Hematopoietic multipotent progenitor cell treated with erythropoietin and hydrocortisone succinate and interleukin-3 and kit ligand, for 8 days (in vitro differentiated cells): ENCODE measurements around the gene PDCD10.

ENCODE experiments used
- DNase-seq: peaks from one replicate; pipeline ENCODE4 v3.0.0-alpha.2; 2015

The PDCD10 gene

DNA sequence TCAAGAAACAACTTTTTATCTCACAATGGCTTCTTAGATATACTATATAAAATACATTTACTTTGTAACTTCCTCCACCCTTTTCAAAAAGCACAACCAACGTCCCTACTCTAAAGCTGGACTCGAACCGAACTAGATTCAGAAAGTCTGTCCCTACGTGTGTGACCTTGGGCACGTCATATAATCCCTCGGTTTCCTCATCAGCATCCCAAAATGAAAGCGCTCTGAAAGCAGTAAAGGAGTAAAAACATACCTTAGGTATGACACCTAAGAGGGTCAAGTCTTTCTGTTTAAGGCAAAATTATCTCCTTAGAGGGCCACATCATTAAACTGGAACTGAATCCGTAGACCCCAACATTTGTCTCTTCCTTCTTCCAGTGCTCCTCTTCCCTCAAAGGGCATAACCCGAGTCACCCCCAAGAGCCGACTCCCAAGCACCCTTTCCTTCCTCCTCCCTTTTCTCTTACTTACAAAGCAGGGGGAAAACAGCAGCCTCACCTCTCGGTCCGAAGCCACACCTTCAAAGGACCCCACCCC lies 663 bp downstream of the PDCD10 start:
- DNase-seq: peak; percentile 52

DNA sequence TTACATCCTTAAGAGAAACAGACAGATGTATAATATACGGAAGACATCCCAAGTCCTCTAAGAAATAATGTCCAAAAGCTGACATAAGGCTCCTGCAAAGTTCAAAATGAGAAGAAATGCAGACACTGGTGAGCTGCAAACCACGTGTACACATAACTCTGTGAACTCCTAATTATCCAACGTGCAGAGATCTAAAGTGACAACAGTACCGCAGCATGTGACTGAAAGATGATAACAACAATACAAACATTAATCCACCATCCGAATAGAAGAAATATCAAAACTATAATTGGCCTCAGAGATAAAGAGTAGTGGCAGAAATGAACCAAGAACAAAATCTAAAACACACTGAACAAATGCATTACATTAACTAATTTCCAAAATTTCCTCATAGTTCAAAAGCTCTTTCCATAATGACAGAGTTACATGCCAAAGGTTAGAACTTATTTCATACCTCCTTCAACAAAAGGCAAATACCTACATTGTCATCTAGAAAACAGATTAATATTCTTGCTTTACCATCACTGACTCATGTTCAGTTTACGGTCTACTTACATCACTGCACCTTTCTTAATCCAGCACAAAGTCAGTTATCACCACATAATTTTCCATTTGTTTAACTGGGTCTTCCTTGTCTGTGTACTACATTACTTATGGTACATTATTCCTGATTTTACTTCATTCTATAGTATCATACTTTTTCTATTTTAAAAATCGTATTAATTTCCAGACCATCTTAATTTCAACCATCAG lies 2.2 kb downstream of the PDCD10 start:
- DNase-seq: peak; percentile 45

DNA sequence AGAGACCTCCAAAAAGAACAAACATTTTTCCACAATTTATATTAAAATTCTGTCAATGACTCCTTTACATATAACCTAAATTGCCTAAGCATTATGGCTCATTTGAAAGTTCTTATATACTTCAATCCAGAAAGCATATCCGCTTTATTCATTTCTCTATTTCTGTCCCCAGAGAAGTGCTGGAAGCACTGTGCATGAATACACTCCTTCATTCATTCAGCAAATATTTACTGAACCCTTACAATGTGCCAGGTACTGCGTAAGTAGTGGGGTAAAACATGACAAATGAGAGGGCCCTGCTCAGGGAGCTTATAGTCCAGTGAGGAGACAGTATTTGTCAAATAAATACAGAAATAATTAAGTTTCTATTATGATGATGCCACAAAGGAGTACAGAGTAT lies 3.3 kb downstream of the PDCD10 start:
- DNase-seq: no peak

DNA sequence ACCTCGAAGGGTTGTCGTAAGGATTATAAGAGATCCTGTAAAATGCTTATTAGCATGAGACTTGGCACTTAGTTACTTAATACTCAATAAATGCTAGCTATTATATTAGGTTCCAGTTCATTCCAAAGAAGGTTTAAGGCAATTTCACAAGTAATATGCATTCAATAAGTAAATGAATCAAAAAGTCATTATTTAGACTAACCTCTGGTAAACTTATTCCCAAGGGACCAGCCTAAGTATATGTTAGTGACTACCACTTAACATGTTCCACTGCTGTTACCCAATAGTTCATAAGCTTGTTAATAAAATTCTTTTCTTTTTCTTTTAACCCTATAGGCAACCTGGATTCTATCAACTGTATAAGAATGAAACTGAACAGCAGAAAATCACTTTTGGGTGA lies 5.1 kb downstream of the PDCD10 start:
- DNase-seq: no peak

DNA sequence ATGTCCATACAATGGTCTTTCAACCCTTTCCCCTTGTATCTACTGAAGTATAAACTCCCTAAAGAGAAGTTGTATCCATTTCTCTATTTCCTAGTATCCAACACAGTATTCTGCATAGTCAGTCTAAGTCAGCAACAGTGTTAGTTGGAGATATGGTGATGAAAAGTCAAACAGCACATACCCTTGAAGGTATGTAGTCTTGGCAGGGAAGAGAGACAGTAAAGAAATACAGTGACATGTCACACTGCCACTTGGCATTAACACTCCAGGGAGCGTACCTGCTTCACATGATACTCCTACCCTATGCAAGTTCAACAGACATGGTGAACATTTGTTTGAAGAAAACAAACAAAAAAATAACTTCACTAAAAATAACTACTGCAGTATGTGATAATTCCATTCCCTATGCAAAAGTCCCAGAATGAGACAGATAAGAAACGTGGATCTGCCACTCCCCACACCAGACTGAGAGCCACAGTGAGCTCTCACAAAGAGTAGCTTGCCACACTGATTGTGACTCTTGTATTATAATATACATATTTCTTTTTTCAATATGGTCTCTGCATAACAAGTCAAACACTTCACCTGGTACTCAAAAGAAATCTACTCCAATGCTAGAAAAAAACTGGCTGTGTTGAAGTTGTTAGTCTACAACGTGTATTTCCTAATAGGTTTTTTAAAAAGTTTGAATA lies 5.9 kb downstream of the PDCD10 start:
- DNase-seq: peak; percentile 68

DNA sequence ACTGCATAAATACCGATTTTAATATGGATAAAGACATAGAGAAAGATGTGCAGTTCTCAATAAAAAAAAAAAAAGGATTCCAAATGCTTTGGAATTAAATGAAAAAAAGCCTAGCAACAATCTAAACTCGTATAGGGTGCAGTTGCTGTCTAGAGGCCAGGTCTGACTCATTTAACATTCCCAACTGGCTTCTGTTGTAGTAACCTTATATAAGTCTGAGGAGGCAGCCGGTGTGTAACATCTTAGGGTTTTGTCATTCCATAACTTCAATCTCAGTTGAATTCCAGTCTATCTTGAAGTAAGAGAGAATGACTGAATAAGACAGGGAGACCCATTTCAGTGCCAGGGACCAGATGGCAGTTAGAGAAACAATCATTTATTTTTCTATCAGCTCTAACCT lies 6.5 kb downstream of the PDCD10 start:
- DNase-seq: no peak

DNA sequence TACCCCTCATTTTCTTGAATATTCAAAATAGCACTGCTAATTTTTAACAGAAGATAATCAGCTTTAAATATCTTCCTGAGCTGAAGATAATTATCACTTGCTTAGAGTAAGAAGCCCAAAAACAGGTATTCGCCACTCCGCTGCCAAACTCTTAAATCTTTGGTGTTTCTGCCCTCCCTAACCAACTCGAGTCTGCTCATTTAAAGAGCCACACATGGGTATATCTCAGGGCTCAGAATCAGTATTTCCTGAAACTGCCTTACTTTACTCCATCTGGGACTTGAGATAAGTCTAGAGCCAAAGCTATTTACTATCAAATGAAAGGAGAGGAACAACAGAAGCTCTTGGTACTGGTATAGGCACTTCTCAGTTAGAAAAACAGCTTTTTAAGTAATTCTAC lies 10.8 kb downstream of the PDCD10 start:
- peak; percentile 96 for DNase-seq

DNA sequence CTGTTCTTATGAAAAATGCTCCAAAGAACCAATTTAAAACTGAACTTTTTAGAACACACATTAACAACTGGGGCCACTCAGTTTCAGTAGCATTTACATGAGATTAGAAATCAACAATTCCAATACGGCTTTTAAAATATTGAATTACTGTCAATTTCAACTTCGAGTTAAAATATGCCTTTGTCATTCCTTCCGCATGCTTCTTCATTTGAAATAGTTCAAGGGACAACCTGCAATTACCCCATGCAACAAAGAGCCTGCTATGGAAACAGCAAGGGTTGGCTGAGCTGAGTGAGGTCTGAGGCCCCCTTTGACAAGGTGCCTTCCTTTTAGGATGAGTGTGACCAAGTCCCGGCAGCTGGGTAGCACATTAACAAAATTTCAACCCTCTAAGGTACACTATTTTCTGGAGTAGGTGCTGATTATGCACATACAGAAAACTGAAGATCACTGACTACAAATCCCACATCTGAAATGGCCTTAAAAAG lies 11.6 kb downstream of the PDCD10 start:
- no peak for DNase-seq

DNA sequence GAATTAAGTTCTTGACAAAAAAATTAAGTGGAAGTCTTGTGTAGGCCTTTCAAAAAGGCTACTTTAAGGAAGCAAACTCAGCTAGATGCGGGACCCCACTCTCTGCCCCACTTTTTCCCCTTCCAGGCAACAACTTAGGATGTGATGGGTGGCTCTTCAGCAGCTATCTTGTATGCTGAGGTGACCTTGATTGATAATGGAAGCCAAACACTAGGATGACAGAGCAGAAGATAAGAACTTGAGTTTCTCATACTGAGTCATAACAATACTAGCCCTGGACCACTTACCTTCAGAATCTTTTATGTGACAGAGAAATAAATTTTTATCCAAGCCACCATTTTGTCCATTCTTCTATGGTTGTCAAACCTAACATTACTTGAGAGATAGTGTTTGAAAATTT lies 16.1 kb downstream of the PDCD10 start:
- DNase-seq: no peak

DNA sequence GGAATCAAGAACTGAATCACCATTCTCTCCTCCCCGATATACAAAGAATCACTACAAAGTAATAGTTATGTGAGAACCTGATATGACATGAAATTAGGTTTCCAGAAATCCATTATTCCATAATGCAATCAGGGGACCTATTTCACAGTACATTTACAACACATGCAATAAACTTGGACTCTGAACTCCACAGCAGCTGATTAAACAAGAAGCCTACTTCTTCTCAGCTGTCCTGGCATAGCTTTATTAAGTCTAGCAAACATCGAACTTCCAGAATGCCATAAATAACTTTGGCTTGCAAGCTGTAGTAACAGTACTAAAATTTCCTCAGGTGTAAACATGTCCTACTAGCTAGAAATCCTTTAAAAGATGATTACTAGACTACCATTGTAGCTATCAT lies 17.8 kb downstream of the PDCD10 start:
- DNase-seq: no peak

DNA sequence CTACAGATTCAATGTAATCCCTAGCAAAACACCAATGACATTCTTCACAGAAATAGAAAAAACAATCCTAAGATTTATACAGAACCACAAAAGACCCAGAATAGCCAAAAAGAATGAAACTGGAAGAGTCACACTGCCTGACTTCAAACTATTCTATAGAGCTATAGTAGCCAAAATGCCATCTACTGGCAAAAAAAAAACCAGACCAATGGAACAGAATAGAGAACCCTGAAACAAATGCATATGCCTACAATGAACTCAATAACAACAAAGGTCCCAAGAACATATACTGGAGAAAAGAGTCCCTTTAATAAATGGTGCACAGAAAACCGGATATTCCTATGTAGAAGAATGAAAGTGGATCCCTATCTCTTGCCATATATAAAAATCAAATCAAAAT lies 19.8 kb downstream of the PDCD10 start:
- no peak for DNase-seq

DNA sequence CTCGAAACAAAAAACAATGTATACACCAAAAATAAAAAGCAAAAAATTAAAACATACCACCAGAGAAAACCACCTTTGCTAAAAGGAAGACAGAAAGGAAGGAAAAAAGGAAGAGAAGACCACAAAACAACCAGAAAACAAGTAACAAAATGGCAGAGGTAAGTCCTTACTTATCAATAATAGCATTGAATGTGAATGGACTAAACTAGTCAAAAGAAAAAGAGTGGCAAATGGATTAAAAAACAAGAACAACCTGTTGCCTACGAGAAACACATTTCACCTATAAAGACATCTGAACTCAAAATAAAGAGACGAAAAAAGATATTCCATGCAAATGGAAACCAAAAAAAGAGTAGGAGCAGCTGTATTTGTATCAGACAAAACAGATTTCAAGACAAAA lies 22.2 kb downstream of the PDCD10 start:
- no peak for DNase-seq

DNA sequence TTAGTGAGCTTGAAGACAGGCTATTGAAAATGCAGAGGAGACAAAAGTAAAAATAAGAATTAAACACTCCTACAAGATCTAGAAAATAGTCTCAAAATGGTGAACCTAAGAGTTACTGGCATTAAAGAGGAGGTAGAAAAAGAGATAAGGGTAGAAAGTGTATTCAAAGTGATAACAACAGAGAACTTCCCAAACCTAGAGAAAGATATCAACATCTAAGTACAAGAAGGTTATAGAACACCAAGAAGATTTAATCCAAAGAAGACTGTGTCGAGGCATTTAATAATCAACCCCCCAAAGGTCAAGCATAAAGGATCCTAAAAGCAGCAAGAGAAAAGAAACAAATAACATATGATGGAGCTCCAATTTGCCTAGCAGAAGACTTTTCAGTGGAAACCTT lies 23.3 kb downstream of the PDCD10 start:
- no peak for DNase-seq

DNA sequence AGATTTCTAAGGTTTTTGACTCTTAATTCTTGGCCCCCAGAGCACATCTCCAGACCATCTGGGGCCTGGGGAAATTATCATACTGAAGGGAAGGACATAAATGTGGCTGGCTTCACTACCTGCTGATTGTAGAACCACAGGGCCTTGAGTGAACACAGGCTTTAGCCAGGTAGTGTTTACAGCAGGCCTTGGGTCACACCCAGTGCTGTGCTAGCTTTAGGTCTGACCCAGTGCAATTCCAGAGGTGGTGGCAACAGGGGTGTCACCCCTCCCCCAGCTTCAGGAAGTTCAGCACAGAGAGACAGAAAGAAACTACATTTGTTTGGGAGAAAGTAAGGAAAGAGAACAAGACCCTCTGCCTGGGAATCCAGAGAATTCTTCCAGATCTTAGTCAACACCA lies 24.1 kb downstream of the PDCD10 start:
- no peak for DNase-seq

DNA sequence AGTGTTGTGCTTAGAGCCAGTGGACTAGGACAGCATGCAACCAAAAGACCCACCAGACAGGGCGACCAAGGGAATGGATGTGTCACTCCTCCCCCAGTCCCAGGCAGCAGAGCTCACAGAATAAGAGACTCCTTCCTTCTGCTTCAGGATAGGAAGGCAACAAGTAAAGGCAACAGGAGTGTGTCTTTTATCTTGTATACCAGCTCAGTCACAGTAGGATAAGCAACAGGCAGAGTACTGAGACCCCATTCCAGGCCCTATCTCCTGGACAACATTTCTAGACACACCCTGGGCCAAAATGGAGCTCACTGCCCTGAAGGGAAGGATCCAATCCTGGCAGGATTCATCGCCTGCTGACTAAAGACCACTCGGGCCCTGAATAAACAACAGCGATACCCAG lies 25.0 kb downstream of the PDCD10 start:
- DNase-seq: peak; percentile 49

DNA sequence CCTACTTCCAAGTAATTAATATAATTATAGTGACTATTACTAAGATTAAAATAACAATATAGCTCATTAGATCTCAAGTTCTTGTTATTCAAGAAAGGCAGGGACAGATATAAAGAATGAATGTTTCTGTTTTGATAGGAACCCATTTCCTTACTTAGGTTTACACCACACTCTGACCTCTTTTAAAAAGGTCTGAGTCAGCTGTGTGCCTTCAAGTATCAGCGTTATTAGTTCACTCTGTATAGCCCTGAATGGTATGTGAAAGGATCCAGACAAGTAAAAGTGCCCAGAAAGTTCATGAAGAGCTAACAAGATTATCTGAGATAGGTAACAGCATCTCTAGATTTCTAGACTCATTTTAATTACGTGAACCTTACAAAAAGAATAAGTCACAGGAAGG lies 28.9 kb downstream of the PDCD10 start:
- DNase-seq: no peak

DNA sequence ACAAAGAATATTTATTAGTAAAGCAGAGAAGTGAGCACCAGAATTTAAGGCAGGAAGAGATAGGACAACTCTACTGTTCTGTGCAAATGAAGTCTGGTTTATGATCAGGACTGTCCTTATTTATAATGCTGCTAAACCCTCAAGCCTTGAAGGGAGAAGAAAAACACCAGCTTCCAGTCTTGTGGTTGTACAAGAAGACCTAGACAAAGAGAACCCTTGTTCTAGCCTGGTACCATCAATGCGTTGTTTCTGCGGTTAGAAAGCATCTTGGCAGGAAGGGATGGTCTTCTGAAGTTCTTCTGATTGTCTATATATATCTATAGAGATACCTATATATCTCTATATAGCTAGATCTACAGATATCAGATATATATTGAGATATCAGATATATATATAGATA lies 33.8 kb downstream of the PDCD10 start:
- no peak for DNase-seq

DNA sequence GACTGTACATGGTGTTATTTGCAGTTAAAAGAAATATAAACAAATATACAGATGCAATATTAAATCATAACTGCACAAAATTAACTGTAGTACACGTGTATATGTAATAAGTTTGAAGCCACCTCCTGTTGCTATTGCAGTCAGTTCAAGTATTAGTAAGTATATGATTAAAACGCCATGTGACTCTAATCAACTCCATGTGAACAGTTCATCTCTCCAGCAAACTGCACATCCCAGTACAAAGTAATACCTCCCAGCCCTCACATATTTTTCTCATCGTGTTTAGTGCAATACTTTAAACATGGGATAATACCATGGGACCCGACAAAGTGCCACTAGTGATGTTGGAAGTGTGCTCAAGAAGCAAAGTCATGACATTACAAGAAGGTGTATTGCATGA lies 34.6 kb downstream of the PDCD10 start:
- DNase-seq: no peak

DNA sequence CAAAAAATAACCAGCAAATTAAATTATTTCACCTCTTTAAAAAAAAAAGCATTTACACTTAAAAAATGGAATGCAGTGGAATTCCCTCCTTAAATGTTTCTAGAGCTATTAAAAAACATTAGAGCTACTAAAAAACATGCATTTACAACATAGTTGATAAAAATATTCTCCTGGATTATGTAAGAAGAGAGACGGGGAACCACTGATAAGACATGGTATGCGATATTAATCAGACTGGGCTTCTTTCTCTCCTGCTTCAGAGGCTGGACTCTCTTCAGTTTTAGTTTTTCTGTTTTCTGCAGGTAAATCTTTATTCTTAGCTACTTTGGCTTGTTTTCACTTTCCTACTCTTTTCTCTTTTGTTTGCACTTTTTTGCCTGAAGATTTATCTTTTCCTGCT lies 40.6 kb downstream of the PDCD10 start:
- DNase-seq: no peak

DNA sequence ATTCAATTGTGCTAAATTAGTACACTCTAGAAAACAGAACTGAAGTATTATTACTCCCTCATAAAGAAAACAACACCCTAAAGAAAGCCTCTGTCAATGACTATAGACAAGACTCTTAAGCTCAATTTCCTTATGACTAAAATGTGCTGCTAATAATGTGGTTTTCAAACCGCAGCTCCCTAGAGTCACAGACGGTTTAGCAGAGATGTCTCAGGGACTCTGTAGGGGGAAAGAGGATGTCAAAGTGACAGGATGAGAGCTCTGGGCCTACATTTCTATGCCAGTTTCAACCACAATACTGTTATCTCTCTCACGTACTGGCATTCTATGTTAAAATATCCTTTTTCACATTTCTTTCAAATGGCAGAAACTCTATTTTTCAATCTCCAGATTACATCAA lies 43.3 kb downstream of the PDCD10 start:
- DNase-seq: peak; percentile 52

DNA sequence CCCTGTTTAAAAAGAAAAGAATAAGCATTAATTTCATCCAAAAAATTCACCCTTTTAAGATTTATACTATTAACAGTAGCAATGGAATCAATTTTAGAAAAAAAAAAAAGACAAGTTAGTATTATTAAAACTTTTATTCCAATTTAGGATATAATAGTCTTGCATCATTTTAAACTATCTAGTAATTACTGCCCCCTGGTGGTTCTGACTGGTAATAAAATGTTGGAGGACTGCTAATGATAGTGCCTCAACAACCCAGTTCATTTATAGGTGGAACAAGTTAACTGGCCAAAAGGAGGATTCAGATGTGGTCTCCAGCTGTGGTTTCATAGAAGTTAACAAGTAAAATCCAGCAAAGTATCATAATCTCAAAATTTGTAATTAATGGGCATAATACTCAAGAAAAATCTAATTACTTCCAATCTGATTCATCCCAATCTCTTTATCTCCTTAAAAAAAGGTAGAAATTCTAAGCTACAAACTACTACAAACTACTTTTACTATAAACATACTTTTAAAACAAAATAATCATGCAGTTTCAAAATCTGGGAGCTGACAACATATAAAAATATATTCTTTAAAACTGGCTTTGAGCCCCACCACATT lies 50.2 kb downstream of the PDCD10 start:
- DNase-seq: peak; percentile 88

DNA sequence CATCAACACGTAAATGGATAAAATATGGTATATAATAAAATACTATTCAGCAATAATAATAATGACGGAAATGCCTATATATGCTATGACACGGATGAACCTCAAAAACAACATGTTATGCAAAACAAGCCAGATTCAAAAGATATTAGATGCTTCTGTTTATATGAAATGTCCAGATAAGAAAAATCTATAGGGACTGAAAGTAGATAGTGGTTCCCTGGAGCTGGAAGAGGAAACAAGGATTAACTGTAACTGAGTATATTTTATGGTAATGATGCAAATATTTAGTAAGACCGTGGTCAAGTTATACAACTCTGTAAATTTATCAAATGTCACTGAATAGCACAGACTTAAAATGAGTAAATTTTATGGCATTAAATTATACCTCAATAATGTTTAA lies 55.2 kb downstream of the PDCD10 start:
- no peak for DNase-seq

DNA sequence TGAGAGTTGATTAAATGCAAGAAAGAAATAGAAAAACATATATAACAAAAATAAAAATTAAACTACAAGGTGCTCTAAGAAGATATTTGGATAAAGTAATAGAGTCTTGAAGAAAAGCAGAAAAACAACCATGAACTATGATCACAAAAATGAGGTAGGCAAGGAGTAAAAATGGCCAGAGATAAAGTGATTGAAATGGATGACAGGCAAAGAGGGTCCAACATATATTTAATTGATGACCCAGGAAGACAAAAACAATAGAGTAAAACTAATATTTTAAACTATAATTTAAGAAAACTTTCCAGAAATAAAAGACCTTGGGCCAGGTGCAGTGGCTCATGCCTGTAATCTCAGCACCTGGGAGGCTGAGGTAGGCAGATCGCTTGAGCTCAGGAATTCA lies 58.8 kb downstream of the PDCD10 start:
- no peak for DNase-seq

DNA sequence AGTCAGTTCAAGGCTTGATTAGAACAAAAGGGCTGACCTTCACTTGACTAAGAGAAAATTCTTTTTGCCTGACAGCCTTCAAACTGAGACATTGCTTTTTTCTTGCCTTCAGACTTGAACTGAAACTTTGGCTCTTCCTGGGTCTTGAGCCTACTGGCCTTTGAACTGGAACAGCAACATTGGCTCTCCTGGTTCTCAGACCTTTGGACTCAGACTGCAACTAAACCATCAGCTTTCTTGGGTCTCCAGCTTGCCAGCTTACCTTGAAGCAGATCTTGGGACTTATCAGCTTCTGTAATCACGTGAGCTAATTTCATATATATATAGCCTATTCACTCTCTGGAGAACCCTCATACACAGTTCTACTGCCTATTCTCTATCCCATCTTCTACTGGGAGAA lies 61.5 kb downstream of the PDCD10 start:
- DNase-seq: no peak
